Fibroblast of mammary gland (primary cell): ENCODE measurements around the gene MT1M.
A peak's percentile ranks its signal among the peaks of the same experiment; 100 is the strongest.

Source experiments
- DNase-seq: peaks from one replicate; pipeline ENCODE4 v3.0.0-alpha.2; 2010; ENCODE audit warnings: low read depth
- H3K4me3 ChIP-seq: 2 replicates; pipeline ENCODE4 v1.5.1; 2011; ENCODE audit warnings: low read depth, mild to moderate bottlenecking, low read length, moderate library complexity; ENCODE audit not compliant: control insufficient read depth
- TF ChIP-seq, protein P1 (sequence below): conservative IDR thresholded peaks from 2 replicates; pipeline ENCODE4 v1.5.1; 2011; ENCODE audit warnings: low read depth, low read length, inconsistent platforms; ENCODE audit not compliant: control insufficient read depth, insufficient read depth

MT1M gene

DNA sequence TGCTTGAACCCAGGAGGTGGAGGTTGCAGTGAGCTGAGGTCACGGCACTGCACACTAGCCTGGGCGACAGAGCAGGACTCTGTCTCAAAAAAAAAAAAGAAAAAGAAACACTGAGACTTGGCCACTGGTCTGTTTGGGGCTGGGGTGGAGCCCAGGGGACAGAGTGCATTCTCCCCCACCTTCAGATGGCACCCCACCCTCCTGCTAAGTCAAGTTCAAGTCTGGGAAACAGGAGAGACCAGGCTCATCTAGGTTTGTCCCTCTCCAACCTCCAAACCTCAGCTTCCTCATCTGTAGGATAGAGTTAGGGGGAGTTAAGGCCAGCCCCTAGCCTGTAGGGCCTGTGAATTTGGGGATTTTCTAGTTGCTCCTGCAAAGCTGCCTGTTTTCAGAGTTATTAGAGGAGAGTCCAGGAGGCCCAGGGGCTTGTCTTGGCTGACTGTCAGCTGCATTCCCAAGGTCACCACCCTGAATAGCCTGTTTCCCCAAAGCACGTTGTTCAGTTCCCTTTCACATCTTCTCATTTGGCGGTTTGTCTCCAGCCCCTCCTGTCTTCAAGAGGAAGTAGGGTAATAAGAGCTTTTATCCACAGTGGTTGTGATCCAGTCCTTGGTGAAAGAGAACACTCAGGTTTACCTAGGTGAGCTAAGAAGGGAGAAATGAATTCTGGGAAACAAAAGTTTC lies 40.9 kb upstream of the MT1M start:
- TF ChIP-seq, protein P1, sequence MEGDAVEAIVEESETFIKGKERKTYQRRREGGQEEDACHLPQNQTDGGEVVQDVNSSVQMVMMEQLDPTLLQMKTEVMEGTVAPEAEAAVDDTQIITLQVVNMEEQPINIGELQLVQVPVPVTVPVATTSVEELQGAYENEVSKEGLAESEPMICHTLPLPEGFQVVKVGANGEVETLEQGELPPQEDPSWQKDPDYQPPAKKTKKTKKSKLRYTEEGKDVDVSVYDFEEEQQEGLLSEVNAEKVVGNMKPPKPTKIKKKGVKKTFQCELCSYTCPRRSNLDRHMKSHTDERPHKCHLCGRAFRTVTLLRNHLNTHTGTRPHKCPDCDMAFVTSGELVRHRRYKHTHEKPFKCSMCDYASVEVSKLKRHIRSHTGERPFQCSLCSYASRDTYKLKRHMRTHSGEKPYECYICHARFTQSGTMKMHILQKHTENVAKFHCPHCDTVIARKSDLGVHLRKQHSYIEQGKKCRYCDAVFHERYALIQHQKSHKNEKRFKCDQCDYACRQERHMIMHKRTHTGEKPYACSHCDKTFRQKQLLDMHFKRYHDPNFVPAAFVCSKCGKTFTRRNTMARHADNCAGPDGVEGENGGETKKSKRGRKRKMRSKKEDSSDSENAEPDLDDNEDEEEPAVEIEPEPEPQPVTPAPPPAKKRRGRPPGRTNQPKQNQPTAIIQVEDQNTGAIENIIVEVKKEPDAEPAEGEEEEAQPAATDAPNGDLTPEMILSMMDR: no peak
- H3K4me3 ChIP-seq: no peak overlapping the region
- DNase-seq: no peak

GRCh38 chr16:56593573-56594291 lies 38.7 kb upstream of the MT1M start:
- H3K4me3 ChIP-seq: no peak overlapping the region
- TF ChIP-seq, protein P1: no peak
- no peak for DNase-seq

DNA sequence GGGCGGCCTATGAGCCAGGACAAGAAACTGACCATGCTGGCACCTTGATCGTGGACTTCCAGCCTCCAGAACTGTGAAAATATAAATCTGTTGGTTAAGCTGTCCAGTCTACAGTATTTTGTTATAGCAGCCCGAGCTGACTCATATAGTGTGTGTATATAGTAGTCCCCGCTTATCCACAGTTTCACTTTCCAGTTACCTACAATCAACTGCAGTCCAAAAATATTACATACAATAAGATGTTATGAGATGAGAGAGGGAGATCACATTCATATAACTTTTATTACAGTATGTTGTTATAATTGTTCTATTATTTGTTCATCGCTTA lies 38.2 kb upstream of the MT1M start:
- no peak for DNase-seq
- no peak overlapping the region for H3K4me3 ChIP-seq
- TF ChIP-seq, protein P1: no peak

DNA sequence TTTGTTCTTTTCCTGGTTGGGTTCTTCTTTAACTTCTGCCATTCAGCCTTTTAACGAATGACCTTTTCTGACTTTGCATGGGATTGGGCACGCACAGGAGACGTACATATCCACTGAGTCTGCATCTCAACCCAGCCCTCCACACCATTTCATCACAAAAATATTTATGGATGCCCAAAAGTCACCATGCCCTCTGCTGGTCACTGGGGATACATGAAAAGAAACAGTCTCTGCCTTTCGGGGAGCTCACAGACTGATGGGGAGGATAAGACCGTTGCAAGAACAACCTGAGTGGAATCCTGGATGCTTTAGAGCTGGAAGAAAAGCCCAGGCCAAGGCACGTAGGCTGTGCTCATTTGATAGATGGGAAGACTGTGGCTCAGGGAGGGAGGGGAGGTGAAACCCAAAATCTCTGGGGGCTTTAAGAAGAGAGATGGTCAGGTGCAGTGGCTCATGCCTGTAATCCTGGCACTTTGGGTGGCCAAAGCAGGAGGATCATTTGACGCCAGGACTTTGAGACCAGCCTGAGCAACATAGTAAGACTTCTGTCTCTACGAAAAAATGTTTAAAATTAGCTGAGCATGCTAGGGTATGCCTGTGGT lies 32.0 kb upstream of the MT1M start:
- TF ChIP-seq, protein P1: peak; percentile 82
- DNase-seq: peak; percentile 73
- no peak overlapping the region for H3K4me3 ChIP-seq

DNA sequence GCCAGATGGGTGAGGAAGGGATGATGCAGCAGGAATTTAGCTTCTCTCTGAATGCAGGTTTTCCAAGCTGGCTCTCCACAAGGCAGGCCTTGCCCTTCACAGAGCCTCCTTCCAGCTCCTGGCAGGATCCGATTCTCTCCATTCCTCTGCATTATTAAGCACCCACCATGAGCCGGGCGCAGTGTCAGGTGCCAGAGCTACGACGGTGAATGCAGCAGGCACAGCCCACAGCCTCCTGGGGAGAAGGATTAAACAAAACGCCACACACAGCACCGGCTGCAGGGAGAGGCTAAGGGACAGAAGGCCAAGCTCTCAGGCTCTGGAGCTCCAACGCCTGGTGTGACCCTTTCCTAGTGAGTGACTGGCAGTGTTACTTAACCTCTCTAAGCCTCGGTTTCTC lies 31.1 kb upstream of the MT1M start:
- TF ChIP-seq, protein P1: no peak
- no peak for DNase-seq
- no peak overlapping the region for H3K4me3 ChIP-seq

GRCh38 chr16:56603589-56603988 lies 28.9 kb upstream of the MT1M start:
- TF ChIP-seq, protein P1: peak; percentile 45
- no peak overlapping the region for H3K4me3 ChIP-seq
- DNase-seq: peak; percentile 53
